Measurements from ENCODE around the gene SSPN.

Gene SSPN, protein sequence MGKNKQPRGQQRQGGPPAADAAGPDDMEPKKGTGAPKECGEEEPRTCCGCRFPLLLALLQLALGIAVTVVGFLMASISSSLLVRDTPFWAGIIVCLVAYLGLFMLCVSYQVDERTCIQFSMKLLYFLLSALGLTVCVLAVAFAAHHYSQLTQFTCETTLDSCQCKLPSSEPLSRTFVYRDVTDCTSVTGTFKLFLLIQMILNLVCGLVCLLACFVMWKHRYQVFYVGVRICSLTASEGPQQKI

DNA sequence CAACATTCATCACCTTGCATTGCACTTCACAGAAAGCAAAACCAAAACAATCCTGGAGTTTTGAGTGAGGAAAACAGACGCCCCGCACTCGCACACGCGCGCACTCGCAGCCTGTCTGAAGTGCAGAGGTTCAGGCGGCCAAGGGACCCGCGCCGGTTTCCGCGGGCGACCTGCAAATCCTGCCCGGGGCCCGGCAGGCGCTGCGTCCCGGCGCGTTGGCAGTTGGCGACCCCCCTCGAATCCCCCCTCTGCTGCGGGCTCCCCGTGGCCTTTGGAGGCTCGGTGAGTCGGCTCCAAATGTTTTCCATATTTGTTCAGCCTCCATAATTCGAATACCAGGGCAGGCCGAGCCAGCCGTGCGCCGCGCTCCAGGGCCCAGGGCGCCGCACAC lies at the start of gene SSPN:
SSPN (plus strand) TSS at position 324 of the 391 bp plus-strand sequence. CDS start 100 bp downstream, outside the sequence.
- no peak for DNase-seq

DNA sequence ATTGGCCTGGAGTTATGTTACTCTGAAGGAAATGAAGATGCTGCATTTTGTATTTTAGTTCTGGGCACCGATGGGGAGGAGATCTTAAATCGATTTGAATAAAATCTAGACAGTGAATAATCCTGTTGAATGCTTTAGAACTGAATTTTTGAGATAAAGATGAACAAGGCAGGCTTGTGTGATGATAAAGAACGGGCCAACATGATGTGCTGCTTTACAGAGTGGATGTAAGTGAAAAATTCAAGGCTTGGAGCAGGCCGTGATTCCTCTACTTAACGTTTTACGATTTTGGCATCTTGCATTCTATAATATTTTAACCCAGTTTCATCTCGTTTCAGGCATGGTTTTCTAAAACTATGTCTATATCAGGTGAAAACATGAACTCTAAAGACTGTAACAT lies 47.1 kb upstream of the SSPN start:
- no peak for DNase-seq

DNA sequence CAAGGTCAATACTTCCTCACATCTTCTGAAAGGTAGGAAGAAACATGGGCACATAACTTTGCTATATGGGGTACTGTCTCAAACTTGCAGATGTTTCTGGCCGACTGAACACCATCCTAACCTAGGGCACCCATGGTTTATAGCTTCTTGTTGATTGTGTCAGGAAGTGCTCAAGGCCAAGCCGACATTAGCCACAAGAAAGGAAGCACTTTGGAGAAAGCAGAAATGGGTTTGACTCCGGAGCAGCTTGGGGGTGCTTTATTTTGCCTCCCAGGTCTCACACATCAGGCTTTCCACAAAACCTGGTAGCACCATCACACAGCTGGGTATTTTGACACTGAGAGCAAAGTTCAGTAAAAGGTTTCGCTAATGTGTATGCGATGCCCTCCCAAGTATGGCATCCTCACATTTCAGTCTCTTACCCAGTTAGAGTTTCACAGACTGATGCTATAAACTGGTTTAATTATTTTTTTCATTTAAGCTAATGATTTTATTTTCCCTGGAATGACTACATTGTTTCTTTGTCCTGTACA lies 45.3 kb upstream of the SSPN start:
- DNase-seq, result no peak

GRCh38 chr12:26150736-26151450 lies 44.5 kb upstream of the SSPN start:
- no peak for DNase-seq

- DNase-seq, result no peak
Observed at GRCh38 chr12:26152507-26153102, 42.8 kb upstream of the SSPN start.

DNA sequence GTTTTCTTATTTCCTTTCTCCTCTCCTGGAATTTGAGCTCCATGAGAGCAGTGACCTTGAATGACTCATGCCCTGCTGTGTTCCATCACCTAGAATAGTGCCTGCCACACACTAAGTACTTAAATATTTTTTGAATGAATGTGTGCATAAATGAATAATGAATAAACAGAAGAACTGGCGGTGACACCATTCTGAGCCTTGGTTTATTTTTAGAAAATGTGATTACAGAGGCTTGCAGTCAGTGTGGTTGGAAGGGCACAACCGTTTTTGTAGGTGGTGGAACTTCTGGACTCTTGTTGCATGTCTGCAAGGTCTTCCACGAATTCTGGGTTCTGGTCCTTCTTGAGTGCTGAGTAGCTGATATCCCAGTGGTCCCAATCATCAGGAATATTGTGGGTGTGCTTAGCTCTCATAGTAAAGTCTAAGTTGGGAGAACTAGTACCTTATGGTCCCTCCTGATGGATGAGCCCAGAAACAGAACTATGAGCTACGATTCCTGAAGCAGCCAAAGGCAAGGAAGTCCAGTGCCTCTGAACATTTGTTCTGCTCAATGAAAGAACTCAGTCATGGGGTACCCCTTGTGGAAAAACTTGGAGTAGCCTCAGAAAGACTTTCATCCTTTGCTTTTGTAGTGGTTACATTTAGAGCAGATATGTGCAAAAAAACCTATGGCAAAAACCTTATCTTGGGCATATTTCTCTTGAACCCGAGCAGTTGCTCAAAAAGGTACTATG lies 41.8 kb upstream of the SSPN start:
- no peak for DNase-seq

- no peak for DNase-seq
Observed at GRCh38 chr12:26156201-26156871, 39.0 kb upstream of the SSPN start.

DNA sequence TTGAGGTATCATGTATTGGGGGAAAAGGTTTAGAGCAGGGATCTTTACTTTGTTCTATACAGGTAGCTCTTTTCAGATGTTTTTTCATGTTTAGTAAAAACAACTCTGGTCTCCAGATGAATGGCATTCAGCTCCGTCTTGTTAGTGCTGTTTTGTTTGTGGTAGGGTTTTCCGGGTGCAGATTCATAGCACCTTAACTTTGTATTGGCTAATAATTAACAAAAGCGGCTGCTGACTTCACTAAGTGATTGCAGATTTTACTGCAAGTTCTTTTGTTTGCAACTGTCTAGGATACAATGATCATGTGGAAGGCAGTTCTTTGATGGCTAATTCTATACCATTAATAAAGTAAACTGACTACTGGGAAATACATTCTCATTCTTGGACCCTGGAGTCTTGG lies 38.4 kb upstream of the SSPN start:
- DNase-seq, result no peak

DNA sequence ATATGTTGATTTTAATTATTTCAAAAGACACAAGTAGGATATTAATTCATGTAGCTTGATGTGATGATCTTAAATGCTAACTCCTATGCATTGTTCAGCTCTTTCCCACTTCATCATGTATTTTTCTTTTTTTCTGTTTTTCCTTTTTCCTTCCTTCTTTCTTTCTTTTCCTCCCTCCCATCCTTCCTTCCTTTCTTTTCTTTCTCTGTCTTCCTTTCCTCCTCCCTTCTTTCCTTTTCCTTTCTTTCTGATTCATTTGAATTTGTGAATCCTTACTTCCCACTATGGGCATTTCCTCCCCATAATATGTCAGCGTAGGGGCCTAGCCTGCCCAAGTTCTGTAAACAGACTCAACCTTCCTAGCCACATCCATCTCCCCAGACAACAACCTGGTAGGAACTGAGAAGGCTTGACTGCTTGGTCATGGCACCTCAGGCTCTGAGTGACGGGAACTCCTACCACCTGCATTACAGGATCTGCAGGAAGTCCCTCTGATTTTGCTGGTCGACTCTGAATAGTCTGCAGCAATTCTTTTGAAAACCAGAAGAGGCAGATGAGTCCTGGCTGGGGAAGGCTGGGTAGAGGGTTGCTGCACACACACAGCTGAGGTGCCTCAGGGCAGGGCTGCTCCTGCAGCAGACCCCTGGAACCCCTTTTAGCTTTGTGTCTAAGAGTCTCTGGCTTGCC lies 37.2 kb upstream of the SSPN start:
- no peak for DNase-seq

- DNase-seq, result no peak
Observed at GRCh38 chr12:26162174-26162573, 33.2 kb upstream of the SSPN start.

DNA sequence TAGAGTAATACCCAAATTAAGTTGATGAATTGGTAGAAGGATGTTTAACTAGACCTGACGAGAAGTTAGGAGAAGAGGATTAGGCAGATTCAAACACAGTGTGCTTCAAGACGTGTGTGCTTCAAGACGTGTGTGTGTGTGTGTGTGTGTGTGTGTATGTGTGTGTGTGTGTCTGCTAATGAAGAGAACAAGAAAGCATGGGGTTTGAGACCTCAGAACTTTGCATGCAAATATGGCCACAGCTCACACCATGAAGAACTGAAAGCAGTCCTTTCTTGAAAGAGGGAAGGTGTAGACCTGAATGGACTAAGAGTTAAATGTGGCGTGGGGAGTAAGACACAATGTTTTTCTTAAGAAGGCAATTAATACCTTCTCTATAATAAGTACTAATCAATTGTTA lies 32.5 kb upstream of the SSPN start:
- DNase-seq, result no peak

- no peak for DNase-seq
Observed at GRCh38 chr12:26164118-26164517, 31.3 kb upstream of the SSPN start.

DNA sequence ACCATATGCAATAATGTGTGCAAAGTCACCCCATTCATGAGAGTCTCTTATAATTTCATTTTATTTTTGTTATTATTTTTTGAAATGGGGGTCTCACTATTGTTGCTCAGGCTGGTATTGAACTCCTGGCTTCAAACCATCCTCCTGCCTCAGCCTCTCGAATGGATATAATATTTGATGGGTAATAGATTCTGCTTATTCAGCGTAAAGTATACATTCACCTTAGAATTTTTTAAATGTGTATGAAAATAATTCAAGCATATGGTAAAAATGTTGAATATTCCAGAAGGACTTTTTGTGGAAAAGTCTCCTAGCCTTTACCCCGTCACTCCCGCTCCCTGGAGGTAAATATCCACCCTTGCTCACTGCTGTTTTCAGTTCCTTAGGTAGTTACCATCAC lies 23.4 kb upstream of the SSPN start:
- DNase-seq, result no peak

DNA sequence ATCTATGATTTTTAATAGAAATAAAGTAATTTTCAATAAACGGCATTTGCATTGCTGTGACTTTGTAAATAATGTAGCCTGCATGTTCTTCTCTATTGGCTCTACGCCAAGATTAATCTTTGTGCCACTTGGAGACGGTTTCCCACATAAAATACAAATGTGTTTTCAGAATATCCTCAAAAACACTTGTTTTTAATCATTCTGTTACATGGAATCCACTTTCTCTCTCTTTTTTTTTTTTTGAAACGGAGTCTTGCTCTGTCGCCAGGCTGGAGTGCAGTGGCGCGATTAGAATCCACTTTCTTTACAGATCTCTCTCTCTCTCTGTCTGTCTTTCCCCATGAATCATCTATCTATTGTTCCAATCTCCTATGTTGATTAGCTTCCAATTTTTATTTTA lies 22.8 kb upstream of the SSPN start:
- DNase-seq, result no peak

- no peak for DNase-seq
Observed at GRCh38 chr12:26172946-26173552, 22.3 kb upstream of the SSPN start.

DNA sequence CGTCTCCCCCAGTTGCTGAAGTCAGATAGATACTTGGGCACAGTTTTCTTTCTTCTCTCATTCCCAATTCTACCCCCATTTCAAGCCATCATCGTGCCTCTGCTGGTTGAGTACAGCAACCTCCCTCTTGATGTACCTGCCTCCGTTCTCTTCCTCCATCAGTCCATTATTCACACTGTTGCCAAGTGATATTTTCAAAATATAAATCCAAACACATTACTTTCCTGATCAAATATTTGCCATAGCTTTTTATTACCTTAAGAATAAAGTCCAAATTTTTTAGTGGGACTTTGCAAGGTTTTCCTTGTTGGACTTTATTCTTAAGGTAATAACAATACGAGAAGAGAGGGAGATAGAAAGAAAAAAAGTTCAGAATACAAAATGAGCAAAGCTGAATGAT lies 18.6 kb upstream of the SSPN start:
- no peak for DNase-seq

DNA sequence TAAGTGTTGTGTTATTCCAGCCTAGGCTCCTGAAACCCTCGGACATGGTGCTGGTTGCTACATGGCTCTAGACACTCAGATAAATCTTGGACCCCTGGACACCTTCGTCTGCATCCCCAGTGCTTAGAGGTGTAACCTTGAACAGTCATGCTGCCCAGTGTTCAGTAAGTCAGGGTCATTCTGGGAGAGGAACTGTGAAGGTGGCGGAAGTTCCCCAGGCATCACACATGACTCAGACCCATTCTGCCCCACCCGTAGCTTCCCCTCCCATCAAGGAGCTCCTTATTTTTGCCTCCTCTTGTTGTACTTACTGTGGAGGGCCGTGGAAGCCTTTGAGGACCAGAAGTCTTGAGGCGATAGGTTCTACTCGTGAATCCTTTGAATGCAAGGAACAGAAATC lies 18.1 kb upstream of the SSPN start:
- no peak for DNase-seq

GRCh38 chr12:26179826-26180225 lies 15.5 kb upstream of the SSPN start:
- DNase-seq, result no peak

GRCh38 chr12:26182377-26182776 lies 13.0 kb upstream of the SSPN start:
- no peak for DNase-seq

GRCh38 chr12:26185532-26186320 lies 9.6 kb upstream of the SSPN start:
- no peak for DNase-seq
